ENCODE measurements around the gene CBS.
"Not testable (repeated sequence)": the region's sequence is repeated elsewhere in the genome, so short reads cannot be mapped to it uniquely, and the experiment has no call there.

CBS gene

GRCh38 chr21:43012596-43012995 is 63.0 kb downstream of the CBS start:
- DNase-seq = no peak
- Histone ChIP-seq H3K27me3 (replicated peaks; ENCODE audit: insufficient read depth, low read length) (no peaks in the 10 kb centered on the region), H3K36me3 (replicated peaks; ENCODE audit: insufficient read depth, low read length) (no peaks in the 10 kb centered on the region; the same call in 1 of the 2 replicates), H3K4me3 (ENCODE audit: low read length) (no peak overlapping the region), H3K4me2 (ENCODE audit: low read depth, low read length) (no peak overlapping the region), H3F3A (ENCODE audit: insufficient read depth, low read length) (no peaks in the 10 kb centered on the region), H3K9me3 (replicated peaks; ENCODE audit: insufficient read depth, low read length) (no peaks in the 10 kb centered on the region), H3K79me2 (ENCODE audit: low read length) (no peaks in the 10 kb centered on the region), H4K20me1 (ENCODE audit: insufficient read depth, low read length) (no peaks in the 10 kb centered on the region), H3K4me1 (ENCODE audit: low read length) (no peaks in the 10 kb centered on the region), H3K27ac (ENCODE audit: low read length) (no peak overlapping the region), H2AFZ (ENCODE audit: low read length) (no peak overlapping the region), H3K9me2 (replicated peaks; ENCODE audit: insufficient read depth, low read length) (no peaks in the 10 kb centered on the region), H3K9ac (ENCODE audit: low read length) (no peak overlapping the region)
- TF ChIP-seq EZH2 (optimal IDR thresholded peaks at IDR 0.05; ENCODE audit: low read depth, low read length) (no peak), CTCF (IDR thresholded peaks at IDR 0.05; ENCODE audit: low read length) (no peak), EZH2phosphoT487 (IDR thresholded peaks at IDR 0.05; ENCODE audit: low read length) (no peak)

- Histone ChIP-seq H3K27me3 (replicated peaks; ENCODE audit: insufficient read depth, low read length) (no peaks in the 10 kb centered on the region), H3F3A (ENCODE audit: insufficient read depth, low read length) (no peaks in the 10 kb centered on the region), H3K4me3 (ENCODE audit: low read length) (no peak overlapping the region), H3K79me2 (ENCODE audit: low read length) (0 out of 2 replicates have a peak, but pooled peaks cover 3% of the 10 kb centered on the region), H3K9me2 (replicated peaks; ENCODE audit: insufficient read depth, low read length) (no peaks in the 10 kb centered on the region), H4K20me1 (ENCODE audit: insufficient read depth, low read length) (no peaks in the 10 kb centered on the region), H3K4me1 (ENCODE audit: low read length) (no peaks in the 10 kb centered on the region), H3K36me3 (replicated peaks; ENCODE audit: insufficient read depth, low read length) (no peaks in the 10 kb centered on the region), H2AFZ (ENCODE audit: low read length) (no peak overlapping the region), H3K9me3 (replicated peaks; ENCODE audit: insufficient read depth, low read length) (no peaks in the 10 kb centered on the region), H3K27ac (ENCODE audit: low read length) (no peak overlapping the region), H3K4me2 (ENCODE audit: low read depth, low read length) (no peak overlapping the region), H3K9ac (ENCODE audit: low read length) (no peak overlapping the region)
- TF ChIP-seq EZH2phosphoT487 (IDR thresholded peaks at IDR 0.05; ENCODE audit: low read length) = no peak
- no peak for TF ChIP-seq EZH2 (optimal IDR thresholded peaks at IDR 0.05; ENCODE audit: low read depth, low read length)
- no peak for TF ChIP-seq CTCF (IDR thresholded peaks at IDR 0.05; ENCODE audit: low read length)
- DNase-seq = no peak
These were observed 68.8 kb downstream of the CBS start for GRCh38 chr21:43006874-43007208.

- not testable (repeated sequence) for H4K20me1 ChIP-seq (ENCODE audit: insufficient read depth, low read length); H3K27me3 ChIP-seq (replicated peaks; ENCODE audit: insufficient read depth, low read length); H3F3A ChIP-seq (ENCODE audit: insufficient read depth, low read length); H3K9ac ChIP-seq (ENCODE audit: low read length); H3K27ac ChIP-seq (ENCODE audit: low read length); H3K36me3 ChIP-seq (replicated peaks; ENCODE audit: insufficient read depth, low read length); H3K9me2 ChIP-seq (replicated peaks; ENCODE audit: insufficient read depth, low read length); DNase-seq; H2AFZ ChIP-seq (ENCODE audit: low read length); H3K4me3 ChIP-seq (ENCODE audit: low read length); H3K9me3 ChIP-seq (replicated peaks; ENCODE audit: insufficient read depth, low read length); H3K79me2 ChIP-seq (ENCODE audit: low read length); H3K4me2 ChIP-seq (ENCODE audit: low read depth, low read length); H3K4me1 ChIP-seq (ENCODE audit: low read length)
These were observed 69.4 kb downstream of the CBS start for GRCh38 chr21:43006051-43006873.

DNA sequence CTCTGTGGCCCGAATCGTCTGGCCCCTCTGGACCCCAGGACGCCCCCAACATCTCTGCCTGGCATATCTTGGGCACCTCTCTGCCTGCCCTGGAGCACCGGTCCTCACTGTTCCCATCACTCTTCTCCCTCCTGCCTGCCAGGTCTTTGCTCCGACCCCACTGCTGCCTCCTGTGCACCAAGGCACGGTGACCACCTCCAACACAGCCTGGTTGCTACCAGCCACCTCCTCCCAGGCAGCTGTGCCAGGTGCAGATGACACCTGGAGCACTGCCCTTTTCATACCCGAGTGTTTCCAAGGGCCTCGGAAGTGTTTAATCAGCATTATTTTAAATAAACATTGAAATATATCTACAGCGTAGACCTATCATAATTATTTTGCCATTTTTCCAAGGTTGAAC is 70.0 kb downstream of the CBS start:
- H2AFZ ChIP-seq (ENCODE audit: low read length) = no peak overlapping the region
- no peaks in the 10 kb centered on the region for H3K27me3 ChIP-seq (replicated peaks; ENCODE audit: insufficient read depth, low read length)
- no peaks in the 10 kb centered on the region for H3K9me3 ChIP-seq (replicated peaks; ENCODE audit: insufficient read depth, low read length)
- H3K27ac ChIP-seq (ENCODE audit: low read length) = no peak overlapping the region
- H3K79me2 ChIP-seq (ENCODE audit: low read length) = 0 out of 2 replicates have a peak, but pooled peaks cover 3% of the 10 kb centered on the region
- no peak overlapping the region for H3K4me3 ChIP-seq (ENCODE audit: low read length)
- no peaks in the 10 kb centered on the region for H3K9me2 ChIP-seq (replicated peaks; ENCODE audit: insufficient read depth, low read length)
- no peaks in the 10 kb centered on the region for H3F3A ChIP-seq (ENCODE audit: insufficient read depth, low read length)
- TF ChIP-seq EZH2 (optimal IDR thresholded peaks at IDR 0.05; ENCODE audit: low read depth, low read length) = no peak
- no peak for TF ChIP-seq CTCF (IDR thresholded peaks at IDR 0.05; ENCODE audit: low read length)
- TF ChIP-seq EZH2phosphoT487 (IDR thresholded peaks at IDR 0.05; ENCODE audit: low read length) = no peak
- H3K9ac ChIP-seq (ENCODE audit: low read length) = no peak overlapping the region
- no peak for DNase-seq
- H3K4me1 ChIP-seq (ENCODE audit: low read length) = no peaks in the 10 kb centered on the region
- H3K4me2 ChIP-seq (ENCODE audit: low read depth, low read length) = no peak overlapping the region
- no peaks in the 10 kb centered on the region for H4K20me1 ChIP-seq (ENCODE audit: insufficient read depth, low read length)
- H3K36me3 ChIP-seq (replicated peaks; ENCODE audit: insufficient read depth, low read length) = no peaks in the 10 kb centered on the region
